GM12878 (cell line): Measurements from ENCODE around the gene PTGES3L. TPM values are rescaled to one million over a fixed set of nuclear protein-coding genes. Genes with fewer than 3 reads are reported as not detected.

Experiments
- ATAC-seq: fragments of 200-7000 bp; cut with Tn5 transposase; 3 replicates; pipeline ENCODE4 v1.9.1; 2020; ENCODE audit warnings: mild to moderate bottlenecking, moderate library complexity
- BruUV-seq: library from RNA; stranded (reverse); fragments of 400-500 nt; replicated peaks from 2 replicates; lab custom pipeline; 2021; lab: Mats Ljungman, UMichigan
- CTCF ChIA-PET: fragments of 300-600 bp; sonication (Branson Sonifier 250); formaldehyde crosslinking; extraction: SDS; loops from one replicate; lab custom pipeline; 2021; ENCODE audit warnings: inconsistent platforms; lab: Yijun Ruan, JAX
- POLR2A ChIA-PET: fragments of 350-600 bp; formaldehyde crosslinking; extraction: SDS; loops from one replicate; lab custom pipeline; 2021; ENCODE audit warnings: inconsistent platforms; lab: Charles Lee
- RAD21 ChIA-PET: fragments of 300-600 bp; sonication (Branson Sonifier 250); formaldehyde crosslinking; loops from one replicate; lab custom pipeline; 2023; ENCODE audit warnings: antibody characterized with exemption; ENCODE audit not compliant: unreplicated experiment; lab: Charles Lee
- SMC1A ChIA-PET: fragments of 300-600 bp; sonication (Branson Sonifier 250); formaldehyde crosslinking; loops from one replicate; lab custom pipeline; 2023; ENCODE audit not compliant: unreplicated experiment, uncharacterized antibody; lab: Charles Lee
- DNase-seq: peaks from one replicate; pipeline ENCODE4 v3.0.0-alpha.2; 2011; ENCODE audit warnings: low read depth, low spot score
- FAIRE-seq: peaks from 3 replicates; lab custom pipeline; 2011; peaks lifted over from hg19 to GRCh38; lab: Jason Lieb, UNC
- H2AFZ ChIP-seq: 2 replicates; pipeline ENCODE4 v1.6.0; 2011; ENCODE audit warnings: low read depth, low read length, control low read depth; ENCODE audit not compliant: control insufficient read depth
- H3K27ac ChIP-seq: 2 replicates; pipeline ENCODE4 v1.5.1; 2011; ENCODE audit warnings: control low read depth; ENCODE audit not compliant: control insufficient read depth, insufficient read depth
- H3K27me3 ChIP-seq, 2 experiments: replicated peaks in 1 of 2; 2 replicates each; pipeline versions ENCODE4 v1.6.0 to v1.6.1; 2011; ENCODE audit warnings: low read length in 1 of 2; ENCODE audit not compliant: control insufficient read depth in 2 of 2, insufficient read depth in 2 of 2
- H3K36me3 ChIP-seq, 2 experiments: 2 replicates each; pipeline ENCODE4 v1.5.1; 2011; ENCODE audit warnings: low read length in 1 of 2; ENCODE audit not compliant: control insufficient read depth in 2 of 2, insufficient read depth in 2 of 2
- H3K4me1 ChIP-seq: 2 replicates; pipeline ENCODE4 v1.6.1; 2011; ENCODE audit warnings: mild to moderate bottlenecking, low read length, moderate library complexity, mixed read lengths; ENCODE audit not compliant: control insufficient read depth, insufficient read depth
- H3K4me2 ChIP-seq: 2 replicates; pipeline ENCODE4 v1.6.0; 2011; ENCODE audit warnings: control low read depth; ENCODE audit not compliant: control insufficient read depth, insufficient read depth
- H3K4me3 ChIP-seq: fragments of 200-600 bp; sonication (generic); 2 replicates; pipeline ENCODE4 v1.5.1; 2016
- H3K79me2 ChIP-seq: 2 replicates; pipeline ENCODE4 v1.6.0; 2011; ENCODE audit warnings: low read length; ENCODE audit not compliant: control insufficient read depth, insufficient read depth
- H3K9ac ChIP-seq: 2 replicates; pipeline ENCODE4 v1.8.0; 2011; ENCODE audit warnings: low read length, control low read depth, mixed read lengths; ENCODE audit not compliant: control insufficient read depth, insufficient read depth
- H3K9me3 ChIP-seq: replicated peaks from 3 replicates; pipeline ENCODE4 v1.5.1; 2011; ENCODE audit warnings: mild to moderate bottlenecking, low read length; ENCODE audit not compliant: control insufficient read depth, insufficient read depth
- H4K20me1 ChIP-seq: 2 replicates; pipeline ENCODE4 v1.6.0; 2011; ENCODE audit not compliant: control insufficient read depth, insufficient read depth
- DPF2 ChIP-seq: fragments of 450-650 bp; IDR thresholded peaks from 2 replicates; pipeline ENCODE4 v1.6.1; 2017; ENCODE audit warnings: mild to moderate bottlenecking
- MTA3 ChIP-seq: IDR thresholded peaks from 2 replicates; pipeline ENCODE4 v1.6.1; 2012; ENCODE audit warnings: low read length, inconsistent platforms, borderline replicate concordance
- POLR2AphosphoS2 ChIP-seq: IDR thresholded peaks from 2 replicates; pipeline ENCODE4 v1.6.1; 2011; ENCODE audit warnings: low read depth, mild to moderate bottlenecking, low read length, improper control_type of control experiment, moderate library complexity
- TARDBP ChIP-seq: IDR thresholded peaks from 2 replicates; pipeline ENCODE4 v1.6.1; 2016; ENCODE audit warnings: borderline replicate concordance
- ZNF217 ChIP-seq: fragments of 450-650 bp; IDR thresholded peaks from 2 replicates; pipeline ENCODE4 v1.6.1; 2017; ENCODE audit warnings: antibody characterized with exemption, mild to moderate bottlenecking
- ZNF24 ChIP-seq: fragments of 450-650 bp; IDR thresholded peaks from 2 replicates; pipeline ENCODE4 v1.6.1; 2017; ENCODE audit warnings: antibody characterized with exemption, mild to moderate bottlenecking
- WGBS: methylation state at CpG from one replicate; pipeline ENCODE4 v1.1.6; 2016; ENCODE audit warnings: low lambda C conversion rate; ENCODE audit not compliant: insufficient replicate concordance, insufficient coverage; ENCODE audit errors: missing lambda C conversion rate; 5-methylcytosine and 5-hydroxymethylcytosine counted together
- in situ Hi-C: fragments of 300-500 bp; cut with MboI; formaldehyde crosslinking; loops from 9 replicates; pipeline ENCODE4 v1.14.3; 2018; ENCODE audit warnings: mixed read lengths
- intact Hi-C: fragments of 100-400 bp; cut with micrococcal nuclease; formaldehyde crosslinking; loops from one replicate; pipeline ENCODE4 v1.14.2; 2022; ENCODE audit not compliant: unreplicated experiment
- polyA plus RNA-seq, 11 experiments: library from polyadenylated mRNA; depleted of rRNA in 4 of 11; unstranded in 6 of 11; stranded (reverse) in 5 of 11; fragments of >200 nt; fragmentation: Nextera tagmentation in 4 of 11; fragmentation: Illumina TruSeq in 1 of 11; extraction: Ambion mirVana in 4 of 11; extraction: Trizol in 1 of 11; gene quantifications; 1 replicate in 1 of 11; 2 replicates in 10 of 11; pipeline versions ENCODE4 v1.2.1 to v1.2.3, GENCODE V29; 2011 to 2016; ENCODE audit warnings: inconsistent platforms in 2 of 11, missing spikeins in 2 of 11, low read depth in 1 of 11
- total RNA-seq, 4 experiments: library from RNA; depleted of rRNA in 3 of 4; stranded (reverse); fragments of >200 nt in 3 of 4; fragmentation: Illumina TruSeq in 1 of 4; extraction: Trizol in 1 of 4; gene quantifications; 2 replicates each; pipeline versions ENCODE4 v1.2.1 to v1.2.3, GENCODE V29; 2013 to 2021
- TF ChIP-seq, protein P1 (sequence below): IDR thresholded peaks from 2 replicates; pipeline ENCODE4 v1.6.1; 2011; ENCODE audit warnings: mild to moderate bottlenecking, low read depth, low read length, moderate library complexity; ENCODE audit not compliant: insufficient replicate concordance
- TF ChIP-seq, protein P2 (sequence below): fragments of 450-650 bp; IDR thresholded peaks from 2 replicates; pipeline ENCODE4 v1.6.1; 2018; ENCODE audit warnings: borderline replicate concordance, mild to moderate bottlenecking; ENCODE audit not compliant: partially characterized antibody

Gene PTGES3L
- total and polyA plus RNA-seq, 10 of the 15 experiments (the other 5 are each of a cell fraction or from before 2014, with no cell fraction given), result 0.11 to 2.3 (median 0.98) TPM

DNA sequence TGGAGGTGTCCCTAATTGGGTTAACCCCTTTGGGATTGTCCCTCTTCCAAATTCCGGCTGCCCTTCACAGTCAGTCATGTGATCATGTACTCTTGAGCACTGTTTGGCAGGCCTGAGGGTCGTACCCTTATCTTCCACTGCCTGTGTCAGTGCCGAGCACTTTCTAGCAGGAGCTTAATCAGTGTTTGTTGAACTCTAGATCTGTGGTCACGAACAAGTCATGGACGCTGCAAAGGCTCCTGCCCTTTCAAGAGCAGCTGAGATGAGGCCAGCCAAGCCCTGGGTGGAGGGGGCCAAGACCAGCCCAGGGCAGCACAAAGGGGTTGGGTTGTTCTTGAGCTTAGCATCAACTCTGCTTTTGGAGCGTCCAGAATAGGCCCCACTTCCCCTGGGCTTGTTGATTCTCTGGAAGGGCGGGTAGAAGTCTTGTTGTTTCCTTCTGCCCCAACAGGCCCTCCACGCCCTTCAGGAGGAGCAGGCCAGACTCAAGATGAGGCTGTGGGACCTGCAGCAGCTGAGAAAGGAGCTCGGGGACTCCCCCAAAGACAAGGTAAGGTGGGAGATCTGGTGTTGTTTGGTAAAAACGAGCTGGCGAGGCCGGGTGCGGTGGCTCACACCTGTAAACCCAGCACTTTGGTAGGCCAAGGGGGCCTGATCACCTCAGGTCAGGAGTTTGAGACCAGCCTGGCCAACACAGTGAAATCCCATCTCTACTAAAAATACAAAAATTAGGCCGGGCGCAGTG lies 32.0 kb upstream of the PTGES3L start (continued):
- TF ChIP-seq, protein P1, sequence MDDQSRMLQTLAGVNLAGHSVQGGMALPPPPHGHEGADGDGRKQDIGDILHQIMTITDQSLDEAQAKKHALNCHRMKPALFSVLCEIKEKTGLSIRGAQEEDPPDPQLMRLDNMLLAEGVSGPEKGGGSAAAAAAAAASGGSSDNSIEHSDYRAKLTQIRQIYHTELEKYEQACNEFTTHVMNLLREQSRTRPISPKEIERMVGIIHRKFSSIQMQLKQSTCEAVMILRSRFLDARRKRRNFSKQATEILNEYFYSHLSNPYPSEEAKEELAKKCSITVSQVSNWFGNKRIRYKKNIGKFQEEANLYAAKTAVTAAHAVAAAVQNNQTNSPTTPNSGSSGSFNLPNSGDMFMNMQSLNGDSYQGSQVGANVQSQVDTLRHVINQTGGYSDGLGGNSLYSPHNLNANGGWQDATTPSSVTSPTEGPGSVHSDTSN, result no peak
- TF ChIP-seq TARDBP (no peak), MTA3 (no peak), ZNF217 (no peak), POLR2AphosphoS2 (no peak)
- TF ChIP-seq, all 136 proteins: peak for 0

DNA sequence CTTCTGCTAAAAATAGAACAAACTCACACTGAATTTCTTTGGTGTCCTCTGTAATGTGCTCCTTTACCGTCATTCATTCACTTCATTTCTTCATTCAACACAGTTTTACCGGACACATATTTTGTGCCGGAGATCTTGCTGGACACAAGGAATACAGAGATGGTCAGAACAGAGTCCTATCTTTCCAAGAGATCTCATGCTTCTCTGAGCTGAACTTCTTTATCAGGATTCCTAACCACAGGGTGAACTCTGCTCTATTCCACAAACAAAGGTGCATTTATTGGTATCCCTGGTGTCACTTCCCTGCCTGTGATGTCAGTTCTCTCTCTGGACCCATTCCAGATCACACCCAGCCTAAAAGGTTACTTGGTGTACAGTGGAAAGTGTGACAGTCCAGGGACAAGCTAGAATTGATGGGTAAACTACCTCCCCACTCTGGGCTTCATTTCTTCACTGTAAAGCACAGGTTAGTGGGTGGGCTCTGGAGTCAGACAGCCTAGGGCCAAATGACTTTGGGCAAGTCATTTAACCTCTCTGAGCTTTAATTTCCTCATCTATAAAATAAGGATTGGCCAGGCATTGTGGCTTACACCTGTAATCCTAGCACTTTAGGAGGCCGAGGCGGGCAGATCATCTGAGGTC lies 30.9 kb upstream of the PTGES3L start:
- peaks cover 6% of the 10 kb centered on the region for H3K4me1 ChIP-seq
- ChIA-PET RAD21 (no interaction called here), CTCF (interaction anchor here (0.6 to 1.7 kb wide), 4 partner anchors 13 to 299 kb away, joined by 3 to 5 read pairs (median 4); partner anchors contain the start of gene RPL27), POLR2A (interaction anchor here (0.5 to 1.1 kb wide), 3 partner anchors 12 to 415 kb away, joined by 3 to 7 read pairs (median 3); partner anchors contain the start of genes RND2 and VAT1), SMC1A (interaction anchor here (0.6 to 1.7 kb wide), 3 partner anchors 13 to 54 kb away, joined by 3 to 4 read pairs (median 3); partner anchors contain the start of gene RPL27)
- H3K27ac ChIP-seq, result no peak overlapping the region
- H3K36me3 ChIP-seq, result peaks cover 8 to 21% of the 10 kb centered on the region in 2 experiments
- H4K20me1 ChIP-seq, result no peaks in the 10 kb centered on the region
- WGBS, result 97% methylated on average over 5 of the region's 5 CpGs
- peak overlapping the region; percentile 4; the same call in 1 of the 2 replicates for H3K4me2 ChIP-seq
- FAIRE-seq (no peak), DNase-seq (no peak), ATAC-seq (no peak)
- no peak overlapping the region for H3K9ac ChIP-seq
- peaks cover 29% of the 10 kb centered on the region for H3K79me2 ChIP-seq
- H3K9me3 ChIP-seq, result no peaks in the 10 kb centered on the region
- no TSS peak for BruUV-seq
- no peak overlapping the region for H2AFZ ChIP-seq
- H3K27me3 ChIP-seq, result no peaks in the 10 kb centered on the region
- intact Hi-C loops, result no loop called here
- no peak for TF ChIP-seq DPF2
- no peak for TF ChIP-seq MTA3
- TF ChIP-seq, protein P2, sequence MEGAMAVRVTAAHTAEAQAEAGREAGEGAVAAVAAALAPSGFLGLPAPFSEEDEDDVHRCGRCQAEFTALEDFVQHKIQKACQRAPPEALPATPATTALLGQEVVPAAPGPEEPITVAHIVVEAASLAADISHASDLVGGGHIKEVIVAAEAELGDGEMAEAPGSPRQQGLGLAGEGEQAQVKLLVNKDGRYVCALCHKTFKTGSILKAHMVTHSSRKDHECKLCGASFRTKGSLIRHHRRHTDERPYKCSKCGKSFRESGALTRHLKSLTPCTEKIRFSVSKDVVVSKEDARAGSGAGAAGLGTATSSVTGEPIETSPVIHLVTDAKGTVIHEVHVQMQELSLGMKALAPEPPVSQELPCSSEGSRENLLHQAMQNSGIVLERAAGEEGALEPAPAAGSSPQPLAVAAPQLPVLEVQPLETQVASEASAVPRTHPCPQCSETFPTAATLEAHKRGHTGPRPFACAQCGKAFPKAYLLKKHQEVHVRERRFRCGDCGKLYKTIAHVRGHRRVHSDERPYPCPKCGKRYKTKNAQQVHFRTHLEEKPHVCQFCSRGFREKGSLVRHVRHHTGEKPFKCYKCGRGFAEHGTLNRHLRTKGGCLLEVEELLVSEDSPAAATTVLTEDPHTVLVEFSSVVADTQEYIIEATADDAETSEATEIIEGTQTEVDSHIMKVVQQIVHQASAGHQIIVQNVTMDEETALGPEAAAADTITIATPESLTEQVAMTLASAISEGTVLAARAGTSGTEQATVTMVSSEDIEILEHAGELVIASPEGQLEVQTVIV, result peak; percentile 23
- peak; percentile 87 for TF ChIP-seq ZNF24
- in situ Hi-C loops, result loop anchor here (5.0 kb wide), 1 partner anchor 327 kb away; no protein-coding TSS in a partner anchor
- H3K4me3 ChIP-seq, result no peak overlapping the region
